Measurements from ENCODE around the gene NDUFAF8. TPM values are rescaled to one million over a fixed set of nuclear protein-coding genes. Genes with fewer than 3 reads are reported as not detected.

NDUFAF8 gene
- total RNA-seq, 1 experiment from 2014 or later, result 58.6 TPM

DNA sequence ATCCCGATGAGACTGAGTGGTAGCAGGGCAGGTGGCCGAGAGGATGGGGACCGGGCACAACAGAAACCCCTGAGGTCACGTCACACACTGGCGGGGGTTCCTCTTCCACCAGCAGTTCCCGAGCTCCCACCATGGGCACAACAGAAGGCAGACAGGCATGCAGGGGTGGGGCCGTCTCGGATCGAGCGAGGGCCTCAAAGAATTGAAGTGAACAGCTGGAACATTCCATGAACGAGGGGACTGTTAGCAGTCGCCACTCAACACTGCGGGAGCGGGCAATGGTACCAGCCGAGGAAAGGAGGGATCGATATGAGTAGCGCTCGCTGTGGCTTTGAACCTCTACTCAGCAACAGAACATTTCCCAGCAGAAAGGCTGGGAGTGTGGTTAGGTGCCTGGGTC lies 21.6 kb upstream of the NDUFAF8 start:
- Histone ChIP-seq H3K4me3 (ENCODE audit: low read depth, low read length, poor library complexity, severe bottlenecking) (no peak overlapping the region), H3K4me1 (ENCODE audit: insufficient read depth, low read length, poor library complexity, severe bottlenecking) (peaks cover 5% of the 10 kb centered on the region), H3K27me3 (replicated peaks; ENCODE audit: insufficient read depth, low read depth, low read length, poor library complexity) (no peaks in the 10 kb centered on the region), H3K9me3 (ENCODE audit: low read depth, low read length, poor library complexity, severe bottlenecking) (no peaks in the 10 kb centered on the region), H3K27ac (ENCODE audit: low read depth, low read length, poor library complexity, severe bottlenecking) (no peak overlapping the region), H3K36me3 (ENCODE audit: insufficient read depth, low read length, poor library complexity, severe bottlenecking) (no peaks in the 10 kb centered on the region)
- CTCF ChIA-PET, result no interaction called here
- DNase-seq (ENCODE audit: low spot score), result no peak
- intact Hi-C loops (cut with micrococcal nuclease; ENCODE audit: unreplicated experiment), result no loop called here
- POLR2A ChIA-PET (ENCODE audit: low non-redundant PET), result no interaction called here
- no TSS peak for BruUV-seq (replicated peaks)
- no peak for TF ChIP-seq EZH2 (IDR thresholded peaks at IDR 0.05; ENCODE audit: borderline replicate concordance, low read depth, low read length, poor library complexity, severe bottlenecking)
- TF ChIP-seq, protein P1, sequence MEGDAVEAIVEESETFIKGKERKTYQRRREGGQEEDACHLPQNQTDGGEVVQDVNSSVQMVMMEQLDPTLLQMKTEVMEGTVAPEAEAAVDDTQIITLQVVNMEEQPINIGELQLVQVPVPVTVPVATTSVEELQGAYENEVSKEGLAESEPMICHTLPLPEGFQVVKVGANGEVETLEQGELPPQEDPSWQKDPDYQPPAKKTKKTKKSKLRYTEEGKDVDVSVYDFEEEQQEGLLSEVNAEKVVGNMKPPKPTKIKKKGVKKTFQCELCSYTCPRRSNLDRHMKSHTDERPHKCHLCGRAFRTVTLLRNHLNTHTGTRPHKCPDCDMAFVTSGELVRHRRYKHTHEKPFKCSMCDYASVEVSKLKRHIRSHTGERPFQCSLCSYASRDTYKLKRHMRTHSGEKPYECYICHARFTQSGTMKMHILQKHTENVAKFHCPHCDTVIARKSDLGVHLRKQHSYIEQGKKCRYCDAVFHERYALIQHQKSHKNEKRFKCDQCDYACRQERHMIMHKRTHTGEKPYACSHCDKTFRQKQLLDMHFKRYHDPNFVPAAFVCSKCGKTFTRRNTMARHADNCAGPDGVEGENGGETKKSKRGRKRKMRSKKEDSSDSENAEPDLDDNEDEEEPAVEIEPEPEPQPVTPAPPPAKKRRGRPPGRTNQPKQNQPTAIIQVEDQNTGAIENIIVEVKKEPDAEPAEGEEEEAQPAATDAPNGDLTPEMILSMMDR (conservative IDR thresholded peaks at IDR 0.05; ENCODE audit: low read depth, low read length), result no peak

DNA sequence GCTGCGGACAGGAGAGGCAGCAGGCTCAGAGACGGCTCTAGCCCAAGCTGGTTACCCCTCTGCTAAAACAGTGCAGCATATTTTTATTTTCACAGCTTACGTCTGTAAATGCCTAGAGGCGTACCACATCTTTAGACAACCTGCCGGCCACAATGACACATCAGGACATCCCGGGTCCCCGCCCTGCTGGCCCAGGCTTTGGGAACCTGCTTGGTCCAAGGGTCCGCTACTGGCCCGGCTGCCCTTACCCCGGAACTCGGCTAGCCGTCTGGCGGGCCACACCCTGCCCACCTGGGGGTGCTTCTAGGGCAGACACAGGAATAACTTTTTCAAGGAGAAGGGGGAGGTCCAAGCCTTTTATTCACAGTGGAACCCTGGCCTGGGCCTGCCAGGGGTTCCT lies 20.7 kb upstream of the NDUFAF8 start:
- Histone ChIP-seq H3K27ac (ENCODE audit: low read depth, low read length, poor library complexity, severe bottlenecking) (no peak overlapping the region), H3K27me3 (replicated peaks; ENCODE audit: insufficient read depth, low read depth, low read length, poor library complexity) (no peaks in the 10 kb centered on the region), H3K4me1 (ENCODE audit: insufficient read depth, low read length, poor library complexity, severe bottlenecking) (peaks cover 8% of the 10 kb centered on the region), H3K36me3 (ENCODE audit: insufficient read depth, low read length, poor library complexity, severe bottlenecking) (no peaks in the 10 kb centered on the region), H3K4me3 (ENCODE audit: low read depth, low read length, poor library complexity, severe bottlenecking) (no peak overlapping the region), H3K9me3 (ENCODE audit: low read depth, low read length, poor library complexity, severe bottlenecking) (no peaks in the 10 kb centered on the region)
- DNase-seq (ENCODE audit: low spot score), result no peak
- no TSS peak for BruUV-seq (replicated peaks)
- ChIA-PET CTCF (no interaction called here), POLR2A (ENCODE audit: low non-redundant PET) (no interaction called here)
- no peak for TF ChIP-seq EZH2 (IDR thresholded peaks at IDR 0.05; ENCODE audit: borderline replicate concordance, low read depth, low read length, poor library complexity, severe bottlenecking)
- TF ChIP-seq, protein P1 (conservative IDR thresholded peaks at IDR 0.05; ENCODE audit: low read depth, low read length), result no peak
- intact Hi-C loops (cut with micrococcal nuclease; ENCODE audit: unreplicated experiment), result no loop called here

DNA sequence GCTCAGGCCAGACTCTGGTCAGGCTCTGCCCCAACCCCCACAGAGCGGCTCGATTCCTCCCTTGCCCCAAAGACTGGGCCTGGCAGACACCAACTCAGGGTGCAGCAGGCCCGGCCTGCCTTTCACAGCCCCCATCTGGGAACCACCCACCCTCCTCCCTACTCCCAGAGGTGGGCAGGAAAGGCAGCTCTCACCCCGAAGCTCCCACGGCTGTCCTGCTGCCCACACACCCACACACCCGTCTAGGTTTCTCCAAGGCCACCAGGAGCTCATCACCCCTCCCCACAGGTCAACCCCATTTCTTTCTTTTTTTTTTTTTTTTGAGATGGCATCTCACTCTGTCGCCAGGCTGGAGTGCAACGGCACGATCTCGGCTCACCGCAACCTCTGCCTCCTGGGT lies 20.1 kb upstream of the NDUFAF8 start:
- no peaks in the 10 kb centered on the region for H3K27me3 ChIP-seq (replicated peaks; ENCODE audit: insufficient read depth, low read depth, low read length, poor library complexity)
- no peak for DNase-seq (ENCODE audit: low spot score)
- ChIA-PET CTCF (no interaction called here), POLR2A (ENCODE audit: low non-redundant PET) (no interaction called here)
- peaks cover 10% of the 10 kb centered on the region for H3K4me1 ChIP-seq (ENCODE audit: insufficient read depth, low read length, poor library complexity, severe bottlenecking)
- BruUV-seq (replicated peaks), result no TSS peak
- TF ChIP-seq, protein P1 (conservative IDR thresholded peaks at IDR 0.05; ENCODE audit: low read depth, low read length), result no peak
- TF ChIP-seq EZH2 (IDR thresholded peaks at IDR 0.05; ENCODE audit: borderline replicate concordance, low read depth, low read length, poor library complexity, severe bottlenecking), result no peak
- no peak overlapping the region for H3K4me3 ChIP-seq (ENCODE audit: low read depth, low read length, poor library complexity, severe bottlenecking)
- intact Hi-C loops (cut with micrococcal nuclease; ENCODE audit: unreplicated experiment), result no loop called here
- no peaks in the 10 kb centered on the region for H3K36me3 ChIP-seq (ENCODE audit: insufficient read depth, low read length, poor library complexity, severe bottlenecking)
- H3K9me3 ChIP-seq (ENCODE audit: low read depth, low read length, poor library complexity, severe bottlenecking), result no peaks in the 10 kb centered on the region
- no peak overlapping the region for H3K27ac ChIP-seq (ENCODE audit: low read depth, low read length, poor library complexity, severe bottlenecking)
